Astrocyte of the spinal cord (primary cell): ENCODE data around the gene GRIA3.
A peak's percentile ranks its signal among the peaks of the same experiment; 100 is the strongest.

Experiments used
- DNase-seq: peaks from one replicate; pipeline ENCODE4 v3.0.0; 2011; ENCODE audit warnings: low read depth, low spot score
- H3K4me3 ChIP-seq: 2 replicates; pipeline ENCODE4 v1.5.1; 2011; ENCODE audit warnings: low read depth, mild to moderate bottlenecking, low read length, moderate library complexity
- CTCF ChIP-seq: IDR thresholded peaks from 2 replicates; pipeline ENCODE4 v1.5.1; 2012; ENCODE audit warnings: low read depth, mild to moderate bottlenecking, low read length, inconsistent platforms
- in situ Hi-C: cut with HindIII; loops from 2 replicates; pipeline ENCODE4 v1.10.0; 2017; ENCODE audit warnings: low sequenced_read_pairs

GRIA3 gene

DNA sequence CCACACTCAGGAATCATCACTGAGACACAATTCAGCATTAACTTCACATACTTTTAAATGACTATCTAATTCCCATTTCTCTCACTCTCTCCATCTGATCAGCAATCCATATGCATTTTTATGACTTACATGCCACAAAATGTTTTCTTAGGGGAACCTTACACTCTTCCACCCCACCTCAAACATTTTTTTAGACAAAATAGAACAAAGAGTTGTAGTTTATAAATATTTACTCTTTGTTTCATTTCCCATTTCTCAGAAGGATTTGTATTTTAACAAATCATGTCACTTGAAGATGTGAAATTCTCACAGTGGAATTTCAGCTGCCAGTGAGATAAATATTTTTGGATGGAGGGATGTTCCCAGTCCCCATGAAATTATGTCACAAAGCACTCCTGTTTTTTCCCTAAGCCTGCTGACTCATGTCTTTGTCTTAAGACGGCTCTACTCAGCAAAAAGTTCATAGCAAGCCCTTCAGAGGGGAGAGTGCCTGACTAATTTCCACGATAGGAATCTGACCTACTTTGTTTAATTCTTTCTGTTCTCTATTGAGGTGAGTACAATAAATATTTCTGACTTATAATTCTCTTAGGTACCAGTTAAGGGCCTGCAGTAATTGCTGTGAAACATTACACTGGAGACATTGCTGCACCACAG, 291.1 kb downstream of the GRIA3 start:
- no peak overlapping the region for H3K4me3 ChIP-seq

DNA sequence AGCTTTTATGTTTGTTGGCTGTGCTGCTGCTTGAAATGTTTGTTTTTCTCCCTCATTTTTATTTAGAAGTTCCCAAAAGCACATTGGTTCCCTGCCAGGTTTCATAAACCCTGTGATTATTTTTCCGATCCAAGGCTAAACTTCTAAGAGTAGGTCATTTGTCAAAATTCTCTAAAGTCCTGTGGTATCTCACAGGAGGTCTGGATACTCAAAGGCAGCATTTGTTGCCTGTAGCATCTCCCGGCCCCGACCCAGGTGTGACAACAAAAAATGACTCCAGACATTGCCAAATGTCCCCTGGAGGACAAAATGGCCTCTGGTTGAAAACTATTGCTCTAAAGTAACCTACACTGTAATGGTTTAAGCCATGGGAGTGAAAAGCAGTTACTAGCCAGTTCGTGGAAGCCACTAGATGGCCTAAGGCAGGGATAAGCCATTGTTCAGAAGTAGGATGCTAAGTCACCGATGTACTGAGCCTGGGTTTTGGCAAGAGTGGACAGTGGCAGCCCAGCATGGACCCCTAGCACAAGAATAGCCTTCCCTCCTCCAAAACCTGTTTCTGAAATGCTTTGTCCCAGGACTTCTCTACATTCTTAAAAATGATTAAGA, 292.6 kb downstream of the GRIA3 start:
- in situ Hi-C loops: no loop called here
- no peak for TF ChIP-seq CTCF
- no peak for DNase-seq
- no peak overlapping the region for H3K4me3 ChIP-seq

More for the DNA sequence above, 291.1 kb downstream of the GRIA3 start:
- no peak for TF ChIP-seq CTCF
- DNase-seq: no peak
- in situ Hi-C loops: no loop called here

- no peak overlapping the region for H3K4me3 ChIP-seq
- TF ChIP-seq CTCF: no peak
- in situ Hi-C loops: no loop called here
- DNase-seq: no peak
Observed at GRCh38 chrX:123477673-123478072, 293.6 kb downstream of the GRIA3 start.

- in situ Hi-C loops: no loop called here
Observed at GRCh38 chrX:123481913-123482851, 298.1 kb downstream of the GRIA3 start.

DNA sequence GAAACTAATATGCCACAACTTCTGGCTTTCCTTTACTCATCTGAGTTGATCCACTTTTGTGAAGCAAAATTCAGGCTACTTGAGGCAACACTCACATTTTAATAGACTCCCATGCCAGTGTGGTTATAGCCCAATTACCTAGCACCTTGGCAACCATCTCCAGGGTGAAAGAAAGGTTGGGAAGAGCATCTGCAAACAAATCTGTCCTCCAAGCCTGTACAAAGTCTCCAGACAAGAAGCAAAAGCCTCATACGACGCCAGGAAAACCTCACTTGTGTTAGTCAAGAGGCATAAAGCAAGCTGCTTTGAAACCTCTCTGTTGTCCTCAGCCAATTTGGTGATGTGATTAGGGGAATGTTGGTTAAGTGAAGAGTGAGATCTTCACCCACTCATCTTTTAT, 302.2 kb downstream of the GRIA3 start:
- in situ Hi-C loops: no loop called here
- TF ChIP-seq CTCF: no peak
- H3K4me3 ChIP-seq: no peak overlapping the region
- DNase-seq: no peak

More at GRCh38 chrX:123481913-123482851, 298.1 kb downstream of the GRIA3 start:
- TF ChIP-seq CTCF: no peak
- DNase-seq: peak; percentile 27
- H3K4me3 ChIP-seq: no peak overlapping the region

- TF ChIP-seq CTCF: no peak
- DNase-seq: no peak
- in situ Hi-C loops: no loop called here
- no peak overlapping the region for H3K4me3 ChIP-seq
Observed at GRCh38 chrX:123487236-123487635, 303.2 kb downstream of the GRIA3 start.
